Neural cell (in vitro differentiated cells): ENCODE data around the gene ZNF597. TPM values are rescaled to one million over a fixed set of nuclear protein-coding genes. Genes with fewer than 3 reads are reported as not detected.

Source experiments
- H2AFZ ChIP-seq: fragments of 200-600, 300-800 bp; sonication (generic), shearing (Covaris generic); 2 replicates; pipeline ENCODE4 v1.6.0; 2014; ENCODE audit warnings: low read depth, mild to moderate bottlenecking, antibody characterized with exemption, low read length, moderate library complexity
- H3F3A ChIP-seq: fragments of 200-600 bp; shearing (Covaris generic); 2 replicates; pipeline ENCODE4 v1.6.1; 2016; ENCODE audit warnings: mild to moderate bottlenecking, moderate library complexity, mixed read lengths, antibody characterized with exemption, low read length; ENCODE audit not compliant: insufficient read depth, poor library complexity, severe bottlenecking
- H3K27ac ChIP-seq: fragments of 200-600, 300-800 bp; sonication (generic), shearing (Covaris generic); 2 replicates; pipeline ENCODE4 v1.5.1; 2014; ENCODE audit warnings: mild to moderate bottlenecking, low read length, moderate library complexity
- H3K27me3 ChIP-seq: fragments of 300-800, 200-600 bp; sonication (generic), shearing (Covaris generic); 2 replicates; pipeline ENCODE4 v1.6.0; 2014; ENCODE audit warnings: mild to moderate bottlenecking, low read depth, low read length, moderate library complexity; ENCODE audit not compliant: insufficient read depth
- H3K36me3 ChIP-seq: fragments of 300-800, 200-600 bp; sonication (generic), shearing (Covaris generic); 2 replicates; pipeline ENCODE4 v1.5.1; 2014; ENCODE audit warnings: mild to moderate bottlenecking, antibody characterized with exemption, low read length, moderate library complexity; ENCODE audit not compliant: insufficient read depth
- H3K4me2 ChIP-seq: fragments of 300-800, 200-600 bp; sonication (generic), shearing (Covaris generic); 2 replicates; pipeline ENCODE4 v1.6.0; 2014; ENCODE audit warnings: mild to moderate bottlenecking, low read length
- H3K4me3 ChIP-seq: fragments of 300-800, 200-600 bp; sonication (generic), shearing (Covaris generic); 2 replicates; pipeline ENCODE4 v1.5.1; 2014; ENCODE audit warnings: mild to moderate bottlenecking, low read length, moderate library complexity
- H3K79me2 ChIP-seq: fragments of 200-600 bp; shearing (Covaris generic); replicated peaks from 2 replicates; pipeline ENCODE4 v1.6.0; 2014; ENCODE audit warnings: mild to moderate bottlenecking, low read length, moderate library complexity; ENCODE audit not compliant: insufficient read depth
- H3K9ac ChIP-seq: fragments of 300-800, 200-600 bp; sonication (generic), shearing (Covaris generic); 2 replicates; pipeline ENCODE4 v1.6.1; 2016; ENCODE audit warnings: mild to moderate bottlenecking, low read length, mixed read lengths
- H3K9me2 ChIP-seq: fragments of 200-600 bp; shearing (Covaris generic); 2 replicates; pipeline ENCODE4 v1.6.1; 2016; ENCODE audit warnings: mild to moderate bottlenecking, low read length, mixed read lengths; ENCODE audit not compliant: insufficient read depth
- H3K9me3 ChIP-seq: fragments of 200-600, 300-800 bp; sonication (generic), shearing (Covaris generic); 2 replicates; pipeline ENCODE4 v1.6.1; 2016; ENCODE audit warnings: mild to moderate bottlenecking, mixed run types, low read length, moderate library complexity, mixed read lengths
- H4K20me1 ChIP-seq: fragments of 200-600 bp; shearing (Covaris generic); 2 replicates; pipeline ENCODE4 v1.6.1; 2016; ENCODE audit warnings: mild to moderate bottlenecking, mixed run types; ENCODE audit not compliant: insufficient read depth
- CTCF ChIP-seq: fragments of 450-650 bp; IDR thresholded peaks from 2 replicates; pipeline ENCODE4 v1.5.1; 2014; ENCODE audit warnings: antibody characterized with exemption, mild to moderate bottlenecking, moderate library complexity; ENCODE audit not compliant: poor library complexity, severe bottlenecking
- EP300 ChIP-seq: fragments of 450-650 bp; conservative IDR thresholded peaks from 2 replicates; pipeline ENCODE4 v1.6.1; 2014; ENCODE audit warnings: antibody characterized with exemption, mild to moderate bottlenecking, moderate library complexity; ENCODE audit not compliant: poor library complexity, severe bottlenecking
- EZH2 ChIP-seq: fragments of 200-600, 300-800 bp; shearing (Covaris generic), sonication (generic); IDR thresholded peaks from 2 replicates; pipeline ENCODE4 v1.6.1; 2014; ENCODE audit warnings: antibody characterized with exemption, low read length, borderline replicate concordance, mild to moderate bottlenecking; ENCODE audit not compliant: insufficient read depth, poor library complexity, severe bottlenecking
- MXI1 ChIP-seq: fragments of 450-650 bp; conservative IDR thresholded peaks from 2 replicates; pipeline ENCODE4 v1.6.1; 2014; ENCODE audit warnings: antibody characterized with exemption, mild to moderate bottlenecking; ENCODE audit not compliant: poor library complexity, severe bottlenecking
- POLR2AphosphoS5 ChIP-seq: IDR thresholded peaks from 2 replicates; pipeline ENCODE4 v1.6.1; 2012
- RAD21 ChIP-seq: fragments of 450-650 bp; conservative IDR thresholded peaks from 2 replicates; pipeline ENCODE4 v1.6.1; 2014; ENCODE audit warnings: antibody characterized with exemption, mild to moderate bottlenecking, moderate library complexity
- SMC3 ChIP-seq: fragments of 450-650 bp; conservative IDR thresholded peaks from 2 replicates; pipeline ENCODE4 v1.6.1; 2014; ENCODE audit warnings: antibody characterized with exemption, mild to moderate bottlenecking, moderate library complexity; ENCODE audit not compliant: poor library complexity
- TAF1 ChIP-seq: IDR thresholded peaks from 2 replicates; pipeline ENCODE4 v1.6.1; 2012; ENCODE audit warnings: low read depth
- polyA plus RNA-seq: library from polyadenylated mRNA; depleted of rRNA; stranded (reverse); fragments of >200 nt; gene quantifications from 2 replicates; pipeline ENCODE4 v1.2.3, GENCODE V29; 2014
- TF ChIP-seq, protein P1 (sequence below): IDR thresholded peaks from 2 replicates; pipeline ENCODE4 v1.6.1; 2012; ENCODE audit warnings: borderline replicate concordance

ZNF597 gene
- polyA plus RNA-seq, 1 donor from 2014 or later, result 2.0 TPM

- peaks cover 32% of the 10 kb centered on the region for H3K79me2 ChIP-seq
- H3K36me3 ChIP-seq, result no peaks in the 10 kb centered on the region
- H3K4me2 ChIP-seq, result no peak overlapping the region
These were observed 25.2 kb upstream of the ZNF597 start for GRCh38 chr16:3468501-3468900.

DNA sequence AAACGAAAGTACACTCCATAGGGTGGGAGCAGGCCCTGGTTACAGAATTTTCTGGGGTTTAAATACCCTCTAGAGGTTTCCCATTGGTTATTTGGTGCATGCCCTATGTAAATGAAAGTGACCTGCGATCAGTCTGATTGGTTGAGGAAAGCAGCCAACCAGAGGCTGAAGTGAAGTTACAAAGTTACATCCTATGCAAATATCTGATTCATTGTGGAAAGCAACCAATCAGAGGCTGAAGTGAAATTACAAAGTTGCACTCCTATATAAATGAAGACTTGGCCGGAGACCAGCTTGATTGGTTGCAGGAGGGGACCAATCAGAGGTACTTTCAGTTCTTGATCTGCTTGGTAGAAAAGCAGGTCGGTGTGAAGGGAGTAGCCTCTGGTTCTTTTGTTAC is 24.6 kb upstream of the ZNF597 start:
- Histone ChIP-seq H3K79me2 (peaks cover 38% of the 10 kb centered on the region), H3K4me2 (no peak overlapping the region), H3K9me3 (no peaks in the 10 kb centered on the region), H3K36me3 (no peaks in the 10 kb centered on the region), H3K9ac (no peak overlapping the region), H3F3A (no peaks in the 10 kb centered on the region), H3K27ac (no peak overlapping the region), H3K4me3 (no peak overlapping the region), H2AFZ (no peak overlapping the region), H4K20me1 (no peaks in the 10 kb centered on the region), H3K9me2 (no peaks in the 10 kb centered on the region), H3K27me3 (no peaks in the 10 kb centered on the region)
- TF ChIP-seq MXI1, result no peak
- TF ChIP-seq EP300, result no peak
- no peak for TF ChIP-seq RAD21
- no peak for TF ChIP-seq POLR2AphosphoS5
- no peak for TF ChIP-seq EZH2
- TF ChIP-seq, protein P1, sequence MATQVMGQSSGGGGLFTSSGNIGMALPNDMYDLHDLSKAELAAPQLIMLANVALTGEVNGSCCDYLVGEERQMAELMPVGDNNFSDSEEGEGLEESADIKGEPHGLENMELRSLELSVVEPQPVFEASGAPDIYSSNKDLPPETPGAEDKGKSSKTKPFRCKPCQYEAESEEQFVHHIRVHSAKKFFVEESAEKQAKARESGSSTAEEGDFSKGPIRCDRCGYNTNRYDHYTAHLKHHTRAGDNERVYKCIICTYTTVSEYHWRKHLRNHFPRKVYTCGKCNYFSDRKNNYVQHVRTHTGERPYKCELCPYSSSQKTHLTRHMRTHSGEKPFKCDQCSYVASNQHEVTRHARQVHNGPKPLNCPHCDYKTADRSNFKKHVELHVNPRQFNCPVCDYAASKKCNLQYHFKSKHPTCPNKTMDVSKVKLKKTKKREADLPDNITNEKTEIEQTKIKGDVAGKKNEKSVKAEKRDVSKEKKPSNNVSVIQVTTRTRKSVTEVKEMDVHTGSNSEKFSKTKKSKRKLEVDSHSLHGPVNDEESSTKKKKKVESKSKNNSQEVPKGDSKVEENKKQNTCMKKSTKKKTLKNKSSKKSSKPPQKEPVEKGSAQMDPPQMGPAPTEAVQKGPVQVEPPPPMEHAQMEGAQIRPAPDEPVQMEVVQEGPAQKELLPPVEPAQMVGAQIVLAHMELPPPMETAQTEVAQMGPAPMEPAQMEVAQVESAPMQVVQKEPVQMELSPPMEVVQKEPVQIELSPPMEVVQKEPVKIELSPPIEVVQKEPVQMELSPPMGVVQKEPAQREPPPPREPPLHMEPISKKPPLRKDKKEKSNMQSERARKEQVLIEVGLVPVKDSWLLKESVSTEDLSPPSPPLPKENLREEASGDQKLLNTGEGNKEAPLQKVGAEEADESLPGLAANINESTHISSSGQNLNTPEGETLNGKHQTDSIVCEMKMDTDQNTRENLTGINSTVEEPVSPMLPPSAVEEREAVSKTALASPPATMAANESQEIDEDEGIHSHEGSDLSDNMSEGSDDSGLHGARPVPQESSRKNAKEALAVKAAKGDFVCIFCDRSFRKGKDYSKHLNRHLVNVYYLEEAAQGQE, result no peak
- TF ChIP-seq CTCF, result no peak
- TF ChIP-seq TAF1, result no peak
- TF ChIP-seq SMC3, result no peak

More at GRCh38 chr16:3468501-3468900, 25.2 kb upstream of the ZNF597 start:
- no peaks in the 10 kb centered on the region for H3F3A ChIP-seq
- no peak overlapping the region for H3K27ac ChIP-seq
- H4K20me1 ChIP-seq, result no peaks in the 10 kb centered on the region
- H3K9ac ChIP-seq, result no peak overlapping the region
- H3K9me2 ChIP-seq, result no peaks in the 10 kb centered on the region
- no peak overlapping the region for H2AFZ ChIP-seq
- no peak overlapping the region for H3K4me3 ChIP-seq
- H3K27me3 ChIP-seq, result no peaks in the 10 kb centered on the region
- TF ChIP-seq TAF1, result no peak
- TF ChIP-seq EP300, result no peak
- no peak for TF ChIP-seq MXI1
- TF ChIP-seq, protein P1, result no peak
- no peak for TF ChIP-seq SMC3
- TF ChIP-seq POLR2AphosphoS5, result no peak
- no peak for TF ChIP-seq RAD21
- no peak for TF ChIP-seq EZH2
- no peak for TF ChIP-seq CTCF
- H3K9me3 ChIP-seq, result no peaks in the 10 kb centered on the region
